ENCODE data around the gene GAL3ST3.

- TF ChIP-seq CTCF (IDR thresholded peaks at IDR 0.05) (no peak), POLR2A (IDR thresholded peaks at IDR 0.05) (no peak)
Measured at GRCh38 chr11:66007201-66007634, 41.7 kb downstream of the GAL3ST3 start.

All from body of pancreas (tissue), 4 donors.